Esophagus (tissue), 2 donors: ENCODE results near the gene VEZF1. TPM values are rescaled to one million over a fixed set of nuclear protein-coding genes. Genes with fewer than 3 reads are reported as not detected.

Experiments
- H3K27ac ChIP-seq, 2 donors: one replicate each; pipeline ENCODE4 v1.5.1; 2013; ENCODE audit warnings: low read depth in 2 of 2, mild to moderate bottlenecking in 2 of 2, inconsistent platforms in 1 of 2, low read length in 1 of 2, moderate library complexity in 1 of 2
- H3K27me3 ChIP-seq, 2 donors: one replicate each; pipeline ENCODE4 v1.6.1; 2013; ENCODE audit warnings: low read length in 2 of 2, control low read depth in 1 of 2, mild to moderate bottlenecking in 1 of 2; ENCODE audit not compliant: insufficient read depth in 2 of 2, control insufficient read depth in 1 of 2
- H3K36me3 ChIP-seq, 2 donors: one replicate each; pipeline ENCODE4 v1.6.1; 2013; ENCODE audit warnings: low read length in 1 of 2; ENCODE audit not compliant: control insufficient read depth in 2 of 2, insufficient read depth in 2 of 2
- H3K4me1 ChIP-seq, 2 donors: one replicate each; pipeline ENCODE4 v1.6.1; 2013; ENCODE audit warnings: low read length in 1 of 2; ENCODE audit not compliant: control insufficient read depth in 2 of 2, insufficient read depth in 2 of 2
- H3K4me3 ChIP-seq, 2 donors: one replicate each; pipeline ENCODE4 v1.5.1; 2013; ENCODE audit warnings: low read length in 2 of 2, mild to moderate bottlenecking in 2 of 2, low read depth in 1 of 2, moderate library complexity in 1 of 2
- H3K9me3 ChIP-seq, 2 donors: one replicate each; pipeline ENCODE4 v1.6.1; 2013; ENCODE audit warnings: mild to moderate bottlenecking in 2 of 2, low read depth in 1 of 2, low read length in 1 of 2, moderate library complexity in 1 of 2; ENCODE audit not compliant: control insufficient read depth in 2 of 2, insufficient read depth in 1 of 2
- WGBS, 2 donors: extraction: QIAGEN DNeasy Blood & Tissue Kit; methylation state at CpG; one replicate each; pipeline ENCODE4 v1.1.7; 2013; 5-methylcytosine and 5-hydroxymethylcytosine counted together
- polyA plus RNA-seq, 2 donors: library from polyadenylated mRNA; stranded (reverse); fragments of 200-250 nt; gene quantifications; one replicate each; pipeline ENCODE4 v1.2.3, GENCODE V29; 2013
- donor health status: healthy with polysubstance abuse.
- donor health status: Bipolar disorder and iron deficiency.

Gene VEZF1
- polyA plus RNA-seq, 2 donors = 8.8 to 10.6 TPM

GRCh38 chr17:58006924-58007780 is 19.1 kb upstream of the VEZF1 start, which contains the start of gene SRSF1:
SRSF1 (minus strand) TSS chr17:58007246; CDS start chr17:58007137, 109 bp downstream.
- H3K27me3 ChIP-seq = no peaks in the 10 kb centered on the region
- 0% methylated on average over 86 of the region's 86 CpGs for WGBS, 2 donors
- H3K4me1 ChIP-seq = peaks cover 0 to 2% of the 10 kb centered on the region in 2 donors
- H3K4me3 ChIP-seq = peak within 1 kb of the TSS; percentile 96
- H3K9me3 ChIP-seq = no peaks in the 10 kb centered on the region
- H3K36me3 ChIP-seq = peaks cover 0 to 3% of the 10 kb centered on the region in 2 donors
- H3K27ac ChIP-seq = peak within 1 kb of the TSS; percentile 98 to 99

DNA sequence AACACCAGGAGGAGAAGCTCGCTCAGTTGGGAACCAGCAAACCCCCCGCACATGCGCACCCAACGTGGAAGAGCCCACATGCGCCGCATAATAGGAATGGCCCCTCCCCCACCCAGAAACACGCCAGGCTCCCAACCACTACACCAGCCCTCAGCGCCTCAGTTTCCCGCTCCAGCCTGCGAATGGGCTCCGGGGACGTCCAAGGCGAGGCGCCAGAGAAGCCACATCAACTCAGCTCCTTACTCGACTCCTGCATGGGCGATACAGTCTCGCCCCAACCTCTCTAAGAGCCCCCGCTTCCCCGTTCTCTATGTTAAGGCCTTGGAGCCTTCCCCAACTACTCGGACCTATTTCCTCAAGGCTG is 18.5 kb upstream of the VEZF1 start:
- H3K9me3 ChIP-seq = no peaks in the 10 kb centered on the region
- WGBS, 2 donors = 0 to 1% methylated on average over 20 of the region's 20 CpGs
- H3K4me1 ChIP-seq = peaks cover 0 to 2% of the 10 kb centered on the region in 2 donors
- H3K4me3 ChIP-seq = peak overlapping the region; percentile 96
- peak overlapping the region; percentile 98 to 99 for H3K27ac ChIP-seq
- H3K27me3 ChIP-seq = no peaks in the 10 kb centered on the region
- H3K36me3 ChIP-seq = peaks cover 0 to 3% of the 10 kb centered on the region in 2 donors

GRCh38 chr17:58005728-58006559 is 17.9 kb upstream of the VEZF1 start:
- Histone ChIP-seq H3K27ac (peak overlapping the region; percentile 98 to 99), H3K4me1 (peaks cover 0 to 2% of the 10 kb centered on the region in 2 donors), H3K4me3 (peak overlapping the region; percentile 96), H3K36me3 (peaks cover 0 to 3% of the 10 kb centered on the region in 2 donors), H3K9me3 (no peaks in the 10 kb centered on the region), H3K27me3 (no peaks in the 10 kb centered on the region)
- 2 to 3% methylated on average over 36 of the region's 36 CpGs for WGBS, 2 donors

- WGBS, 2 donors = 22 to 26% methylated on average over 12 of the region's 12 CpGs
- Histone ChIP-seq H3K27ac (peak overlapping the region in 1 of 2 donors; percentile 37), H3K4me1 (peaks cover 0 to 2% of the 10 kb centered on the region in 2 donors), H3K36me3 (peaks cover 0 to 3% of the 10 kb centered on the region in 2 donors), H3K27me3 (no peaks in the 10 kb centered on the region), H3K4me3 (peak overlapping the region in 1 of 2 donors; percentile 96), H3K9me3 (no peaks in the 10 kb centered on the region)
Measured at GRCh38 chr17:58005031-58005727, 17.1 kb upstream of the VEZF1 start.

DNA sequence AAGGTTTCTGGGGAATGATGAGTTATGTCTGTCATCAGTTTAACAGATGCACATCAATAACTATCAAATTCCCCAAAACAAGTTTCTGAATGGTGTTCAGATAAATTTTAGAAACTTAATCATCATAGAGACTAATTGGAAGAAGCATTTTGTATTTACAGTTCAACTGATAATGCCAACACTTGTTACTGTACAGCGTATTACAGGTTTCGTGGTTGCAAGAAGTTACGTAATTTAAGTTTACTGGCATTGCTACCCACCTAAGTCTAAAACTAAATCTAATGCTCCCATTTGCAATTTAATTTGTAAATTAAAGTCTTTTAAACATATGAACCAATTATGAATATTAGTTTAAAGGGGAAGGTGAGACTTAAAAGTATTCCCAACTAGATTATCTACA is 16.0 kb upstream of the VEZF1 start:
- Histone ChIP-seq H3K4me1 (peaks cover 0 to 2% of the 10 kb centered on the region in 2 donors), H3K4me3 (no peak overlapping the region)
- 59 to 62% methylated on average over 3 of the region's 3 CpGs for WGBS, 2 donors

GRCh38 chr17:58002973-58003372 is 14.9 kb upstream of the VEZF1 start:
- no peaks in the 10 kb centered on the region for H3K27me3 ChIP-seq
- peaks cover 0 to 3% of the 10 kb centered on the region in 2 donors for H3K36me3 ChIP-seq
- no peak overlapping the region for H3K27ac ChIP-seq
- no peaks in the 10 kb centered on the region for H3K9me3 ChIP-seq
- WGBS, 2 donors = 88 to 91% methylated on average over 2 of the region's 2 CpGs
- H3K4me3 ChIP-seq = no peak overlapping the region
- H3K4me1 ChIP-seq = peaks cover 0 to 2% of the 10 kb centered on the region in 2 donors

More for the DNA sequence above, 16.0 kb upstream of the VEZF1 start:
- Histone ChIP-seq H3K9me3 (no peaks in the 10 kb centered on the region), H3K27me3 (no peaks in the 10 kb centered on the region), H3K36me3 (peaks cover 0 to 3% of the 10 kb centered on the region in 2 donors), H3K27ac (no peak overlapping the region)

GRCh38 chr17:58002154-58002948 is 14.3 kb upstream of the VEZF1 start:
- Histone ChIP-seq H3K4me3 (no peak overlapping the region), H3K4me1 (peaks cover 0 to 2% of the 10 kb centered on the region in 2 donors), H3K27me3 (no peaks in the 10 kb centered on the region), H3K27ac (no peak overlapping the region), H3K36me3 (peaks cover 0 to 3% of the 10 kb centered on the region in 2 donors), H3K9me3 (no peaks in the 10 kb centered on the region)
- 61 to 72% methylated on average over 4 of the region's 4 CpGs for WGBS, 2 donors

GRCh38 chr17:58001461-58002124 is 13.5 kb upstream of the VEZF1 start:
- Histone ChIP-seq H3K4me1 (peaks cover 0 to 2% of the 10 kb centered on the region in 2 donors), H3K4me3 (no peak overlapping the region), H3K9me3 (no peaks in the 10 kb centered on the region), H3K27ac (no peak overlapping the region), H3K27me3 (no peaks in the 10 kb centered on the region), H3K36me3 (peaks cover 0 to 3% of the 10 kb centered on the region in 2 donors)
- WGBS, 2 donors = 29 to 38% methylated on average over 1 of the region's 1 CpG
